GM12875 (cell line): ENCODE results near the gene NRSN2.

ENCODE experiments used
- H3K4me3 ChIP-seq: one replicate; pipeline ENCODE4 v1.5.1; 2011; ENCODE audit warnings: low read depth, low read length, control low read depth
- TF ChIP-seq, protein P1 (sequence below): IDR thresholded peaks from 2 replicates; pipeline ENCODE4 v1.5.1; 2011; ENCODE audit warnings: low read depth, mild to moderate bottlenecking, control low read depth, inconsistent platforms, low read length, moderate library complexity, borderline replicate concordance; ENCODE audit not compliant: insufficient read depth

Gene NRSN2, protein sequence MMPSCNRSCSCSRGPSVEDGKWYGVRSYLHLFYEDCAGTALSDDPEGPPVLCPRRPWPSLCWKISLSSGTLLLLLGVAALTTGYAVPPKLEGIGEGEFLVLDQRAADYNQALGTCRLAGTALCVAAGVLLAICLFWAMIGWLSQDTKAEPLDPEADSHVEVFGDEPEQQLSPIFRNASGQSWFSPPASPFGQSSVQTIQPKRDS

DNA sequence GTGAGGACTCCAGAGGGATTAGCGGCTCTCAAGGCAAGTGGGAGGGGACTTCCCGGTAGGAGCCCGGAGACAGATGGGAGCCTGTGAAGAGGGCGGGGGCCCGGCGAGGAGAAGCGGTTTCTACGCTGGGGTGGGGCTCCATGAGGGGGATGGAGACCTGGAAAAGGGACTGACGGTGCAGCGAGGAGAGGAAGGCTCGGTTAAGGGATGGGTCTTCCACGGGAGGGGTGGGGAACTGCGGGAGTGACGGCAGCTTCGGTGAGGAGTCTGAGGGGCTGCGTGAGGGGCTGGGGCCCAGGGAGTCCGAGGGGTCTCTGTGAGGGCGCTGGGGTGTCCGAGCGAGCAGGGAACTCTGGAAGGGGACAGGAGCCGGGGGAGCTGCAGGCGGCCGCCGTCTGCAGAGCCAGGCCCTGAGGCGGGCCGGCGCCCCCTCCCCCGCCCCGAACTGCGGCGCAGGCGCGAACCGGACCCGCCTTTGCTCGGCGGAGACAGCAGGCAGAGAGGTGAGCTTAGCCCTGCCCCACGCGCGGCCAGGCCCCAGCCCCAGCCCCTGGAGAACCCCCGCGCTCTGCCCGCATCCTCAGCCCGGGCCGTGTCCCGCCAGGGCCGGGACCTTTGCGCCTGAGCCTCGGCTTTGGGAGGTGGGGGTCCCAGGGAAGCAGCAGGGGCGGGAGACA lies at the start of gene NRSN2:
Gene NRSN2 (plus strand): TSS at position 472 of the 677 bp plus-strand sequence. CDS start 2,533 bp downstream, outside the sequence.
- H3K4me3 ChIP-seq, result peak within 1 kb of the TSS; percentile 52
- TF ChIP-seq, protein P1, sequence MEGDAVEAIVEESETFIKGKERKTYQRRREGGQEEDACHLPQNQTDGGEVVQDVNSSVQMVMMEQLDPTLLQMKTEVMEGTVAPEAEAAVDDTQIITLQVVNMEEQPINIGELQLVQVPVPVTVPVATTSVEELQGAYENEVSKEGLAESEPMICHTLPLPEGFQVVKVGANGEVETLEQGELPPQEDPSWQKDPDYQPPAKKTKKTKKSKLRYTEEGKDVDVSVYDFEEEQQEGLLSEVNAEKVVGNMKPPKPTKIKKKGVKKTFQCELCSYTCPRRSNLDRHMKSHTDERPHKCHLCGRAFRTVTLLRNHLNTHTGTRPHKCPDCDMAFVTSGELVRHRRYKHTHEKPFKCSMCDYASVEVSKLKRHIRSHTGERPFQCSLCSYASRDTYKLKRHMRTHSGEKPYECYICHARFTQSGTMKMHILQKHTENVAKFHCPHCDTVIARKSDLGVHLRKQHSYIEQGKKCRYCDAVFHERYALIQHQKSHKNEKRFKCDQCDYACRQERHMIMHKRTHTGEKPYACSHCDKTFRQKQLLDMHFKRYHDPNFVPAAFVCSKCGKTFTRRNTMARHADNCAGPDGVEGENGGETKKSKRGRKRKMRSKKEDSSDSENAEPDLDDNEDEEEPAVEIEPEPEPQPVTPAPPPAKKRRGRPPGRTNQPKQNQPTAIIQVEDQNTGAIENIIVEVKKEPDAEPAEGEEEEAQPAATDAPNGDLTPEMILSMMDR, result no peak

DNA sequence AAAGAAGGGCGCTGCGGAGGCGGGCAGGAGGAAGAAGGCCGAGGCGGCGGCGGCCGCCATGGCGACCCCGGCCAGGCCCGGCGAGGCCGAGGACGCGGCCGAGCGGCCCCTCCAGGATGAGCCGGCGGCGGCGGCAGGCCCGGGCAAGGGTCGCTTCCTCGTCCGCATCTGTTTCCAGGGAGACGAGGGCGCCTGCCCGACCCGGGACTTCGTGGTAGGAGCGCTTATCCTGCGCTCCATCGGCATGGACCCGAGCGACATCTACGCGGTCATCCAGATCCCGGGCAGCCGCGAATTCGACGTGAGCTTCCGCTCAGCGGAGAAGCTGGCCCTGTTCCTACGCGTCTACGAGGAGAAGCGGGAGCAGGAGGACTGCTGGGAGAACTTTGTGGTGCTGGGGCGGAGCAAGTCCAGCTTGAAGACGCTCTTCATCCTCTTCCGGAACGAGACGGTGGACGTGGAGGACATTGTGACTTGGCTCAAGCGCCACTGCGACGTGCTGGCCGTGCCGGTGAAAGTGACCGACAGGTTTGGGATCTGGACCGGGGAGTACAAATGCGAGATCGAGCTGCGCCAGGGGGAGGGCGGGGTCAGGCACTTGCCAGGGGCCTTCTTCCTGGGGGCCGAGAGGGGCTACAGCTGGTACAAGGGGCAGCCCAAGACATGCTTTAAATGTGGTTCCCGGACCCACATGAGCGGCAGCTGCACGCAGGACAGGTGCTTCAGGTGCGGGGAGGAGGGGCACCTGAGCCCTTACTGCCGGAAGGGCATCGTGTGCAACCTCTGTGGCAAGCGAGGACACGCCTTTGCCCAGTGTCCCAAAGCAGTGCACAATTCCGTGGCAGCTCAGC lies 48.8 kb upstream of the NRSN2 start:
- peak overlapping the region; percentile 72 for H3K4me3 ChIP-seq
- TF ChIP-seq, protein P1, result no peak

DNA sequence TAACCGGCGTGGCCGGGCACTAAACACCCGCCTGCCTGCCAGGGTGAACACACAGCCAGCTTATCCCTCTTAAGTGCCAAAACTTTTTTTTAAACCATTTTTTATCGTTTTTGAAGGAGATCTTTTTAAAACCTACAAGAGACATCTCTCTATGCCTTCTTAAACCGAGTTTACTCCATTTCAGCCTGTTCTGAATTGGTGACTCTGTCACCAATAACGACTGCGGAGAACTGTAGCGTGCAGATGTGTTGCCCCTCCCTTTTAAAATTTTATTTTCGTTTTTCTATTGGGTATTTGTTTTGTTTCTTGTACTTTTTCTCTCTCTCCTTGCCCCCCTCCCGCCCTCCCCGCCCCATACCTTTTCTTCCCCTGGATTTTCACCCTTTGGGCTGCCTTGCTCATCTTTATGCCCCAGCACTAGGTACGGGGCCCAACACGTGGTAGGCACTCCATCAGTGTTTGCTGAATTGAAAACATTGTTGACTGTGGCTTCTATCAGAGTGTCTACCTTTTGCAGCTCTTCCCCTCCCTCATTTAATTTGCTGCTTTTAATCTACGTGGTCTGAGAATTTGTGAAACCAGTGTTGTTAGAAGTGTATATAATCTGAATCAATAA lies 48.0 kb upstream of the NRSN2 start:
- H3K4me3 ChIP-seq, result peak overlapping the region; percentile 72
- TF ChIP-seq, protein P1, result no peak

DNA sequence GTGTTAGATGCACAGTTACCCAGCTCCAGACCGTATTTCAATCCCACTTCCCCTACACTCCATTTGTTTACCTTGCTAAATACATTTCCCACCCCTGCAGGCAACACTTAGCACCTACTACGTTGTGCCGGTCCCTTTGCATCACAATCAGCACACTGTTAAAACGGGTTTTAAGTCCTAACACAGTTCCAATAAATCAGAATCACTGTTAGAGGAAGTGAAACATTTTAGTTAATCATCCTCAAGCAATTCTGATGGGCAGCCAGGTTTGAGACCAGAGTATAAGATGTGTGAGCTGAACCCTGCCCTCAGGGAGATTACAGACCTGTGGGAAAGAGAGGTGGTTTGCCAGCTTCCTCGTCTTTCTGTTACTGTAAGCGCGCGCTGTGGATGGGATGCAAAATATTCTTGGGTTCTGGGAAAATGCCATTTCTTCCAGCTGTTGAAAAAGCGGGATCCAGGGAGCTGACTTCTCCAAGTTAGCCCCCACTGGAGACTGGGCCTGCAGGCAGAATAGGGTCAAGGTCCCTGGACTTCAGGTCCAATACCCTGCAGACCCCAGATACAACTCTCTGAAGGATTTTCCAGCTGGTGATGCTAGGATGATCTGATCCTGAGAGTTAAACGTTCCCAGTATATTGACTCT lies 46.4 kb upstream of the NRSN2 start:
- no peak overlapping the region for H3K4me3 ChIP-seq
- TF ChIP-seq, protein P1, result no peak

DNA sequence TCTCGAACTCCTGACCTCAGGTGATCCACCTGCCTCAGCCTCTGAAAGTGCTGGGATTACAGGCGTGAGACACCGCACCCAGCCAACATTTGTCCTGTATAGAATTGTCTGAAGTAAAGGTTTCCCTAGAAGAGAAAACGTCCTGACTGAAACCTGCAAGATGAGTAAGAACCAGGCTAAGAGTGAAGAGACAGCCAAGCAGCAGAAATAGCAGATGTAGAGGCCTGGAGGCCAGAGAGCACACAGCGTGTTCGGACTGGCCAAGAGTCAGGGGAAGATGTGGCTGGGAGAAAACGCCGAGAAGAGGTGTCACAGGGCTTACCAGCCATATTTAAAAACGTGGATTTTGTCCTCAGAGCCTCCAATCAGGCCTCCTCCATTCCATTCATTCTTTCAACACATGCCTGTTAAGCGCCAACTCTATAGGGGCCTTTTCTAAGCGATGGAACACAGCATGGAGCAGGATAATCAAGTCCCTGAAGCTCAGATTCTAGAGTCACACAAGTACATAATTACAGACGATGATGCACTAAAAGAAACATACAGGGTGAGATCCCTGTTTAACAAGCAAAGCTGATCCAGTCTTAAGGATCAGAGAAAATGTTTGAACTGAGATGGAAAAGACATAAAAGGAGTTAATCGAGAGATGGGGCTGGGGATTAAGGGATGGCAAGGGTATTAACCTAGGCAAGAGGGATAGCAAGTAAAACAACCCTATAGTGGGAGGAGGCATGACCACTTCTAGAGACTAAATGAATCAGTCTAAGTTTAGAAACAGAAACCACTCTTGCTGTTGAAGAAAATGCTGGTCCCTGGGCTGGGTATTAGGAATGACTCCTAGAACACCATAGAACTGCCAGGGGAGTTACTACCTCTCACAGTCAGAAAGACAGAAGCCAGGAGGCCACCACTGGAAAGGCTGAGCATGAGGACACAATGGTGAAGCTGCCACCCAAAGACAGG lies 44.7 kb upstream of the NRSN2 start:
- H3K4me3 ChIP-seq, result no peak overlapping the region
- TF ChIP-seq, protein P1, result no peak

DNA sequence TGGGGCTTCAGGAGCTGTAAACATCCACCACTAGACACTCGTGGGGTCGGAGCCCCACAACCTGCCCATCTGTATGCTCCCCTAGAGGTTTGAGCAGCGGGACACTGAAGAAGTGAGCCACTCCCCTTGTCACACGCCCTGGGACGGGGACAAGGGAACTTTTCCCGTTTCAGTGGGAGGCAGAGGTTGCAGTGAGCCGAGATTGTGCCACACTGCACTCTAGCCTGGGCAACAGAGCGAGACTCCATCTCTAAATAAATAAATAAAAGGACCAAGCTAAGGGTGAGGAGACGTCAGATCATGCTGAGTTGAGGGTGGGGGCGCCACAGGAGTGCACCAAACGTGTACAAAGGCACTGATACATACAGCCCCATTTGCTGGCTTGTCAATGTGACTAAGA lies 41.2 kb upstream of the NRSN2 start:
- TF ChIP-seq, protein P1, result no peak
- H3K4me3 ChIP-seq, result no peak overlapping the region
